GM23248 (cell line): ENCODE measurements around the gene CELSR1. TPM values are rescaled to one million over a fixed set of nuclear protein-coding genes. Genes with fewer than 3 reads are reported as not detected.

Experiments used
- DNase-seq: peaks from one replicate; pipeline ENCODE4 v3.0.0-alpha.2; 2015
- H2AFZ ChIP-seq: fragments of 200-600 bp; sonication (generic); 2 replicates; pipeline ENCODE4 v1.6.1; 2016; ENCODE audit warnings: antibody characterized with exemption
- H3F3A ChIP-seq: fragments of 200-600 bp; sonication (generic); 2 replicates; pipeline ENCODE4 v1.6.1; 2016; ENCODE audit warnings: mild to moderate bottlenecking, antibody characterized with exemption, mixed run types; ENCODE audit not compliant: insufficient read depth
- H3K27ac ChIP-seq: fragments of 200-600 bp; sonication (generic); 2 replicates; pipeline ENCODE4 v1.5.1; 2016; ENCODE audit warnings: mild to moderate bottlenecking
- H3K27me3 ChIP-seq: fragments of 200-600 bp; sonication (generic); replicated peaks from 2 replicates; pipeline ENCODE4 v1.6.1; 2016; ENCODE audit warnings: mild to moderate bottlenecking; ENCODE audit not compliant: insufficient read depth
- H3K36me3 ChIP-seq: fragments of 200-600 bp; sonication (generic); 2 replicates; pipeline ENCODE4 v1.6.1; 2016; ENCODE audit warnings: low read depth, mild to moderate bottlenecking
- H3K4me1 ChIP-seq: fragments of 200-600 bp; sonication (generic); 2 replicates; pipeline ENCODE4 v1.6.1; 2016; ENCODE audit warnings: mild to moderate bottlenecking; ENCODE audit not compliant: insufficient read depth
- H3K4me2 ChIP-seq: fragments of 200-600 bp; sonication (generic); one replicate; pipeline ENCODE4 v1.6.1; 2016; ENCODE audit warnings: mild to moderate bottlenecking; ENCODE audit not compliant: unreplicated experiment
- H3K4me3 ChIP-seq: fragments of 200-600 bp; sonication (generic); 2 replicates; pipeline ENCODE4 v1.5.1; 2016; ENCODE audit warnings: mild to moderate bottlenecking
- H3K79me2 ChIP-seq: fragments of 200-600 bp; sonication (generic); 2 replicates; pipeline ENCODE4 v1.6.1; 2016; ENCODE audit warnings: mild to moderate bottlenecking; ENCODE audit not compliant: insufficient read depth
- H3K9ac ChIP-seq: fragments of 200-600 bp; sonication (generic); 2 replicates; pipeline ENCODE4 v1.6.1; 2016; ENCODE audit warnings: mild to moderate bottlenecking
- H3K9me2 ChIP-seq: fragments of 200-600 bp; sonication (generic); 2 replicates; pipeline ENCODE4 v1.6.1; 2016; ENCODE audit warnings: mixed run types, mild to moderate bottlenecking, moderate library complexity; ENCODE audit not compliant: insufficient read depth
- H3K9me3 ChIP-seq: fragments of 200-600 bp; sonication (generic); one replicate; pipeline ENCODE4 v1.6.1; 2017; ENCODE audit warnings: low read depth
- H4K20me1 ChIP-seq: fragments of 200-600 bp; sonication (generic); 2 replicates; pipeline ENCODE4 v1.6.0; 2016; ENCODE audit not compliant: insufficient read depth
- EZH2 ChIP-seq: fragments of 200-600 bp; sonication (generic); IDR thresholded peaks from 2 replicates; pipeline ENCODE4 v1.6.1; 2018; ENCODE audit warnings: antibody characterized with exemption, mild to moderate bottlenecking; ENCODE audit not compliant: insufficient read depth, poor library complexity, severe bottlenecking
- EZH2phosphoT487 ChIP-seq: fragments of 200-600 bp; sonication (generic); IDR thresholded peaks from 2 replicates; pipeline ENCODE4 v1.6.1; 2018; ENCODE audit warnings: antibody characterized with exemption, moderate library complexity, mild to moderate bottlenecking, low read depth; ENCODE audit not compliant: insufficient read depth
- WGBS, 2 experiments: methylation state at CpG; one replicate each; pipeline ENCODE4 v1.1.6; 2015 to 2017; ENCODE audit warnings: low lambda C conversion rate in 2 of 2, low coverage in 1 of 2; ENCODE audit errors: missing lambda C conversion rate in 2 of 2; 5-methylcytosine and 5-hydroxymethylcytosine counted together
- in situ Hi-C: fragments of 300-500 bp; cut with MboI; formaldehyde crosslinking; loops from 2 replicates; pipeline ENCODE4 v1.15.0; 2020
- polyA plus RNA-seq: library from polyadenylated mRNA; unstranded; fragments of >200 nt; fragmentation: Nextera tagmentation; extraction: Ambion mirVana; gene quantifications from 2 replicates; pipeline ENCODE4 v1.2.1, GENCODE V29; 2016
- total RNA-seq: library from RNA; depleted of rRNA; stranded (reverse); fragments of >200 nt; shearing (Covaris generic); gene quantifications from 2 replicates; pipeline ENCODE4 v1.2.3, GENCODE V29; 2014

Gene CELSR1
- total and polyA plus RNA-seq, 2 experiments from 2014 or later = 0.23 to 0.54 TPM

GRCh38 chr22:46534901-46535630 is 2.4 kb downstream of the CELSR1 start:
- Histone ChIP-seq H3K4me2 (no peak overlapping the region), H4K20me1 (no peaks in the 10 kb centered on the region), H3K9me2 (no peaks in the 10 kb centered on the region), H3F3A (no peaks in the 10 kb centered on the region), H3K4me3 (no peak overlapping the region), H3K27me3 (no peaks in the 10 kb centered on the region), H3K9ac (no peak overlapping the region), H3K79me2 (no peaks in the 10 kb centered on the region), H3K36me3 (no peaks in the 10 kb centered on the region), H3K4me1 (peaks cover 12% of the 10 kb centered on the region), H2AFZ (no peak overlapping the region), H3K27ac (no peak overlapping the region), H3K9me3 (no peaks in the 10 kb centered on the region)
- WGBS, 2 experiments = 94 to 95% methylated on average over 43 to 44 of the region's 45 CpGs
- TF ChIP-seq EZH2phosphoT487 (no peak), EZH2 (no peak)
- in situ Hi-C loops = loop anchor here (25.0 kb wide), 1 partner anchor 398 kb away; no protein-coding TSS in a partner anchor
- no peak for DNase-seq

- H3K4me1 ChIP-seq = peaks cover 11% of the 10 kb centered on the region
- H3K79me2 ChIP-seq = no peaks in the 10 kb centered on the region
- no peaks in the 10 kb centered on the region for H4K20me1 ChIP-seq
- TF ChIP-seq EZH2phosphoT487 (no peak), EZH2 (no peak)
- H3K27me3 ChIP-seq = no peaks in the 10 kb centered on the region
- no peak overlapping the region for H2AFZ ChIP-seq
- no peaks in the 10 kb centered on the region for H3K9me2 ChIP-seq
- H3K9me3 ChIP-seq = no peaks in the 10 kb centered on the region
- in situ Hi-C loops = loop anchor here (25.0 kb wide), 1 partner anchor 397 kb away; no protein-coding TSS in a partner anchor
- H3K36me3 ChIP-seq = no peaks in the 10 kb centered on the region
- 95 to 96% methylated on average over 30 of the region's 30 CpGs for WGBS, 2 experiments
- H3K9ac ChIP-seq = no peak overlapping the region
- H3K4me2 ChIP-seq = no peak overlapping the region
- DNase-seq = no peak
- no peaks in the 10 kb centered on the region for H3F3A ChIP-seq
- no peak overlapping the region for H3K4me3 ChIP-seq
- no peak overlapping the region for H3K27ac ChIP-seq
Observed at GRCh38 chr22:46534177-46534776, 3.1 kb downstream of the CELSR1 start.

GRCh38 chr22:46533070-46533833 is 4.2 kb downstream of the CELSR1 start:
- Histone ChIP-seq H3K9ac (no peak overlapping the region), H3K4me1 (peaks cover 2% of the 10 kb centered on the region; the same call in 1 of the 2 replicates), H3K9me2 (no peaks in the 10 kb centered on the region), H2AFZ (no peak overlapping the region), H3F3A (no peaks in the 10 kb centered on the region), H3K27ac (no peak overlapping the region), H3K4me3 (no peak overlapping the region), H3K4me2 (no peak overlapping the region), H3K27me3 (no peaks in the 10 kb centered on the region), H4K20me1 (no peaks in the 10 kb centered on the region), H3K9me3 (no peaks in the 10 kb centered on the region), H3K36me3 (no peaks in the 10 kb centered on the region), H3K79me2 (no peaks in the 10 kb centered on the region)
- TF ChIP-seq EZH2phosphoT487 = no peak
- TF ChIP-seq EZH2 = no peak
- 89 to 92% methylated on average over 38 to 41 of the region's 41 CpGs for whole genome bisulfite sequencing, 2 experiments
- in situ Hi-C loops = loop anchor here (25.0 kb wide), 1 partner anchor 396 kb away; no protein-coding TSS in a partner anchor
- no peak for DNase-seq

GRCh38 chr22:46532416-46532815 is 5.0 kb downstream of the CELSR1 start:
- Histone ChIP-seq H3K36me3 (no peaks in the 10 kb centered on the region), H3K4me1 (no peaks in the 10 kb centered on the region), H3K27me3 (no peaks in the 10 kb centered on the region), H4K20me1 (no peaks in the 10 kb centered on the region), H3K4me2 (no peak overlapping the region), H3F3A (no peaks in the 10 kb centered on the region), H3K9ac (no peak overlapping the region), H3K4me3 (no peak overlapping the region), H2AFZ (no peak overlapping the region), H3K27ac (no peak overlapping the region), H3K9me3 (no peaks in the 10 kb centered on the region), H3K9me2 (no peaks in the 10 kb centered on the region), H3K79me2 (no peaks in the 10 kb centered on the region)
- WGBS, 2 experiments = 64 to 83% methylated on average over 3 of the region's 3 CpGs
- no peak for DNase-seq
- in situ Hi-C loops = loop anchor here (25.0 kb wide), 1 partner anchor 395 kb away; no protein-coding TSS in a partner anchor
- TF ChIP-seq EZH2 (no peak), EZH2phosphoT487 (no peak)
